Ovary (tissue), 9 donors: ENCODE results near the gene PSMD13. TPM values are rescaled to one million over a fixed set of nuclear protein-coding genes. Genes with fewer than 3 reads are reported as not detected.
"Not testable (repeated sequence)": the region's sequence is repeated elsewhere in the genome, so short reads cannot be mapped to it uniquely, and the experiment has no call there.

Source experiments
- DNase-seq, 5 donors: peaks; one replicate each; pipeline ENCODE4 v3.0.0-alpha.2; 2019 to 2020
- H3K27ac ChIP-seq, 2 donors: fragments of 200-600 bp; one replicate each; pipeline versions ENCODE4 v1.5.1 to v1.8.0; 2019 to 2022
- H3K27me3 ChIP-seq: fragments of 200-600 bp; one replicate; pipeline ENCODE4 v1.8.0; 2022
- H3K36me3 ChIP-seq: fragments of 200-600 bp; sonication (generic); one replicate; pipeline ENCODE4 v1.5.1; 2019
- H3K4me1 ChIP-seq: one replicate; pipeline ENCODE4 v1.8.1; 2013; ENCODE audit warnings: mild to moderate bottlenecking, moderate library complexity; ENCODE audit not compliant: insufficient read depth
- H3K4me3 ChIP-seq: fragments of 200-600 bp; sonication (generic); one replicate; pipeline ENCODE4 v1.5.1; 2017
- H3K9me3 ChIP-seq, 2 donors: fragments of 200-600 bp in 1 of 2; sonication (generic) in 1 of 2; one replicate each; pipeline versions ENCODE4 v1.5.1 to v1.8.1; 2013 to 2019; ENCODE audit warnings: mild to moderate bottlenecking in 1 of 2, moderate library complexity in 1 of 2
- CTCF ChIP-seq, 3 donors: fragments of 450-650 bp in 2 of 3; fragments of 200-600 bp in 1 of 3; IDR thresholded peaks; one replicate each; pipeline versions ENCODE4 v1.5.1 to v1.8.0; 2016 to 2022; ENCODE audit warnings: antibody characterized with exemption in 3 of 3, mild to moderate bottlenecking in 1 of 3
- EP300 ChIP-seq: sonication (generic); formaldehyde crosslinking; IDR thresholded peaks from one replicate; pipeline ENCODE4 v1.6.1; 2017; ENCODE audit warnings: antibody characterized with exemption
- POLR2A ChIP-seq: fragments of 450-650 bp; IDR thresholded peaks from one replicate; pipeline ENCODE4 v1.6.1; 2017; ENCODE audit warnings: antibody characterized with exemption, mild to moderate bottlenecking, moderate library complexity
- WGBS, 3 donors: extraction: QIAGEN DNeasy Blood & Tissue Kit in 1 of 3; methylation state at CpG; one replicate each; pipeline versions ENCODE4 v1.1.5 to v1.1.7; 2013 to 2017; 5-methylcytosine and 5-hydroxymethylcytosine counted together
- intact Hi-C, 4 donors: fragments of 100-400 bp; cut with DNase I; formaldehyde crosslinking; loops; one replicate each; pipeline versions ENCODE4 v1.11.0 to v1.15.1; 2022 to 2023
- polyA plus RNA-seq, 2 donors: library from polyadenylated mRNA; stranded (reverse); fragments of 200-250 nt in 1 of 2; fragments of 350-450 nt in 1 of 2; fragmentation: Illumina TruSeq in 1 of 2; extraction: RNeasy Lipid Tissue Mini Kit (QIAGEN cat#74804) in 1 of 2; gene quantifications; one replicate each; pipeline ENCODE4 v1.2.3, GENCODE V29; 2013 to 2014
- total RNA-seq, 7 donors: library from RNA; depleted of rRNA in 2 of 7; stranded (reverse); fragments of >200 nt in 2 of 7; fragmentation: NEBNext Ultra II Directional in 3 of 7; extraction: Animal tissue kit (Norgen Biotek cat#: 25700) in 3 of 7; gene quantifications; one replicate each; pipeline versions ENCODE4 v1.1.0 to v1.2.4, GENCODE V29; 2016 to 2023
- donor health status: DM: no; HTN: no; CAD: no; lungs with moderate emphysema.
- donor health status: DM: no; HTN: no; CAD: no.
- donor health status: Bipolar disorder and iron deficiency.
- donor health status: DM: yes; HTN: yes; CAD: no.
- donor health status: DM: no; HTN: no; CAD: no.
- donor health status: DM: yes; HTN: yes; CAD: no.

The PSMD13 gene
- total and polyA plus RNA-seq, 9 donors: 66.2 to 88.9 (median 75.8) TPM

DNA sequence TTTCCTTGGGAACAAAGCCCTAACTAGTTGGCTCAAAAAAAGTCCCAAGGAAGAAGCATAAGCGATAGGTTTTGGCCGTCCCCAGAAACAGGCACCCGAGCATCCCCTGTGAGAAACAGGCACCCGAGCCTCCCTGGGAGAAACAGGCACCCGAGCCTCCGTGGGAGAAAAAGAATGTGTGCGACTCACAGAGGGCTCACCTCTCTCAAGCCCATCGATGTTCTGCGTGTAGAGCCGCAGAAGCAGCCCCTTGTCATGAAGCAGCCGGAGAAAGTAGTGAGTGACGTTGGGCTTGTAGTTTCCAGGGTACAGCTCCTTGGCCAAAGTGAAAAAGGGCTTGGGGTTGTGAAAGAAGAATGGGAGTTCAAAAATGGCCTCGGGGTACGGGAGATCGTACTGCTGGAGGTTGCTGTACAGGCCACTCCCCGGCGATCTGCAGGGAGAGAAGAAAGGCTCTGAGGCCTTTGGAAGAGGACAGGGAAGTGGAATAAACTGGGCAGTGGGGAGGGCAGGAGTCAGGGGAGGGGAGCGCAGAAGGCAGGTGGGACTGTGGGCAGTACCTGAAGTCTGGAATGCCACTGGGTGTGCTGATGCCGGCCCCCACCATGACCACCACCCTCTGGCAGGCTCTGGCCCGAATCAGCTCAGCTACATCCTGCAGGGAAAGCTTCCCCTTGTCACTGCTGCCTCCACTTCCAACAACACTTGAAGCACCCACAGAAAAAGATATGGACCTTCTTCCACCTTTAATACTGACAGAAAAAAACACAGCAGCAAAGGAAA, 3.8 kb upstream of the PSMD13 start:
- 88 to 90% (median 89%) methylated on average over 20 of the region's 20 CpGs for WGBS, 3 donors
- TF ChIP-seq POLR2A (no peak), CTCF (IDR thresholded peaks at IDR 0.05) (no peak), EP300 (no peak)
- Histone ChIP-seq H3K9me3 (no peaks in the 10 kb centered on the region), H3K27ac (no peak overlapping the region), H3K36me3 (no peaks in the 10 kb centered on the region), H3K4me3 (no peak overlapping the region), H3K4me1 (peaks cover 8% of the 10 kb centered on the region), H3K27me3 (no peaks in the 10 kb centered on the region)
- intact Hi-C loops: loop anchor here in 1 of 4 donors (10.0 kb wide), 1 partner anchor 72 kb away; the partner anchor contains the start of gene IFITM2
- no peak for DNase-seq

DNA sequence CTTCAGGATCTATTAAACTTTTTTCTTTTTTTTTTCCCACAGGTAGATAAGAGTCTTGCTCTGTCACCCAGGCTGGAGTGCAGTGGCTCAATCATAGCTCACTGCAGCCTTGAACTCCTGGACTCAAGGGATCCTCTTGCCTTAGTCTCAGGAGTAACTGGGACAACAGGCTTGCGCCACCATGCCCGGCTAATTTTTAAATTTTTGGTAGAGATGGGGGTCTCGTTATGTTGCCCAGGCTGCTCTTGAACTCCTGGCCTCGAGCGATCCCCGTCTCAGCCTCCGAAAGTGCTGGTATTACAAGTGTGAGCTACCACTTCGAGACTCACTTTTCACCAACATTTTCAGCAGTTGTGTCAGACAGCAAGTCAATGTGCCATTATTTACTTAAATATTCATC, 1.6 kb upstream of the PSMD13 start:
- no peak for DNase-seq
- intact Hi-C loops: loop anchor here in 2 of 4 donors (5.0 to 10.0 kb wide), 2 partner anchors 70 to 212 kb away; partner anchors contain the start of gene IFITM2 (in 1 of the 2)
- Histone ChIP-seq H3K4me3 (peak overlapping the region; percentile 88), H3K9me3 (no peaks in the 10 kb centered on the region), H3K36me3 (no peaks in the 10 kb centered on the region), H3K27ac (no peak overlapping the region), H3K27me3 (no peaks in the 10 kb centered on the region), H3K4me1 (peaks cover 8% of the 10 kb centered on the region)
- TF ChIP-seq POLR2A: no peak
- no peak for TF ChIP-seq CTCF (IDR thresholded peaks at IDR 0.05)
- no peak for TF ChIP-seq EP300
- 65 to 76% (median 70%) methylated on average over 8 of the region's 8 CpGs for WGBS, 3 donors

DNA sequence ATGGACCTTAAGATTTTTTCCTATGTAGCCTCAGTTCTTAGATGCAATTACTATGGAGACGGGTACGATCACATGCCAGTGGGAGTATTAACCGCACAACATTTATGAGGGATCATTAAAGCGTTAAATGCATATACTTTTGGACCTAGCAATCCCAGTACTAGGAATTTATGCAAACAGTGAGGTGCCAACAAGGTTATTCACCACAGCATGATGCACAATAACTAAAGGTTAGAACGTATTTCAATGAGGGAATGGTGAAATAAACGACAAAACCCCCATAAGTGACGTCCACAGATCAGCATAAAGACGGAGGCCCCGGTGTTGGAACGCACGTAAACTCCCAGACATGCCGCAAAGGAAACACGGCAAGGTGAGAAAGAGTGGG, 1.2 kb upstream of the PSMD13 start:
- no peak for DNase-seq
- Histone ChIP-seq H3K36me3 (no peaks in the 10 kb centered on the region), H3K4me1 (peaks cover 8% of the 10 kb centered on the region), H3K27me3 (no peaks in the 10 kb centered on the region), H3K4me3 (peak overlapping the region; percentile 88), H3K27ac (peak overlapping the region; percentile 57 to 90), H3K9me3 (no peaks in the 10 kb centered on the region)
- WGBS, 3 donors: 1% methylated on average over 13 of the region's 13 CpGs
- intact Hi-C loops: loop anchor here in 2 of 4 donors (5.0 to 10.0 kb wide), 2 partner anchors 69 to 212 kb away; partner anchors contain the start of gene IFITM2 (in 1 of the 2)
- no peak for TF ChIP-seq POLR2A
- no peak for TF ChIP-seq EP300
- TF ChIP-seq CTCF (IDR thresholded peaks at IDR 0.05): no peak

GRCh38 chr11:235997-236773, 591 bp upstream of the PSMD13 start, which contains the start of gene SIRT3:
TSS of gene SIRT3 (minus strand) at chr11:236342. CDS start at chr11:236328, 14 bp downstream.
- intact Hi-C loops: loop anchor here in 3 of 4 donors (2.0 to 10.0 kb wide), 3 partner anchors 29 to 211 kb away; partner anchors contain the start of genes BET1L (in 1 of the 3), IFITM2 (in 1 of the 3) and RIC8A (in 1 of the 3)
- TF ChIP-seq EP300 (no peak), POLR2A (peak; percentile 27), CTCF (IDR thresholded peaks at IDR 0.05) (peak in 1 of 3 donors; percentile 53)

GRCh38 chr11:238346-238745, 1.6 kb downstream of the PSMD13 start:
- intact Hi-C loops: loop anchor here in 2 of 4 donors (5.0 to 10.0 kb wide), 2 partner anchors 66 to 209 kb away; partner anchors contain the start of gene IFITM2 (in 1 of the 2)
- H3K27ac ChIP-seq, H3K27me3 ChIP-seq: not testable (repeated sequence)

More at GRCh38 chr11:235997-236773, 591 bp upstream of the PSMD13 start, which contains the start of gene SIRT3:
- Histone ChIP-seq H3K27me3 (no peaks in the 10 kb centered on the region), H3K9me3 (no peaks in the 10 kb centered on the region), H3K36me3 (no peaks in the 10 kb centered on the region), H3K4me3 (peak within 1 kb of the TSS; percentile 88), H3K27ac (peak within 1 kb of the TSS; percentile 57 to 90), H3K4me1 (peaks cover 8% of the 10 kb centered on the region)
- peak; percentile 79 to 88 (median 83) for DNase-seq
- WGBS, 3 donors: 0 to 1% (median 1%) methylated on average over 37 to 70 of the region's 70 CpGs

More at GRCh38 chr11:238346-238745, 1.6 kb downstream of the PSMD13 start:
- H3K4me1 ChIP-seq, H3K9me3 ChIP-seq, H3K4me3 ChIP-seq, DNase-seq, H3K36me3 ChIP-seq: not testable (repeated sequence)
- WGBS, 3 donors: 78 to 81% (median 79%) methylated on average over 7 of the region's 7 CpGs
